LNCAP (cell line): ENCODE measurements around the gene GPC5.

Source experiments
- CTCF ChIP-seq: fragments of 450-650 bp; IDR thresholded peaks from 2 replicates; pipeline ENCODE4 v1.5.1; 2017; ENCODE audit warnings: mild to moderate bottlenecking

The GPC5 gene

DNA sequence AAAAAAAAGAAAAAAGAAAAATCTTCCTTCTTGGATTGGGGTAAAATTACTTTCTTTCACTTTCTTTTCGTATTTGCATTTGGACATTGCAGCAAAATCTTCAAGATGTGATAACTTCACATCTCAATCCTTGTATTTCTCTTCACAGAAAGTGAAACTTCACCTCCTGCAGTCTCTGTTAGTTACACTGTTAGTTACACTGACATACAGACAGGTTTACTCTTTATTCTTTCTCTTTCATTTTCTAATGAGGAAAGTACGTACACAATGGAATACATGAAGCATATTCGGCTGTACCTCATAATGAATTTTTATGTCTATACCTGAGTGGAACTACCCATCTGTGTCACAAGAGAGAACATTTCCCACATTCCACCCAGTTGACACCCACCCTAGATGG lies 1369.0 kb downstream of the GPC5 start:
- TF ChIP-seq CTCF: no peak

DNA sequence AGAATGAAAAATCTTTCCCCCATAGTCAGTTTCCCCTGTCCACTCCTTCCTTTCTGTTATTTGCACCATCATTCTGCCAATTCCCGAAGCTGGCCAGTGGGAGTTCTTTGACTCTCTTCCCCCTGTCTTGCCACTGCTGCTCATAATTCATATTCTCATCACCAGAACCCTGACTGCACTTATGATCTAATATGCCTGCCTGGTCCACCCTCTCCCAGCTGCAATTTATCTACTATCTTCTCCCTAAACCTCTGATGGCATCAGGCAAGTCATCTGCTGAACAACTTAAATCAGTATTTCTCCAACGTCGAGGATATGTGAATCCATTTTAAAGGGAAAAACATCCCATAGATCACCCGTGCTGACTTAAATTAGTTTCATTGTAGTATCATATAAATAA lies 1370.2 kb downstream of the GPC5 start:
- no peak for TF ChIP-seq CTCF

- TF ChIP-seq CTCF: no peak
These were observed 1370.6 kb downstream of the GPC5 start for GRCh38 chr13:92769046-92769445.

- no peak for TF ChIP-seq CTCF
These were observed 1377.2 kb downstream of the GPC5 start for GRCh38 chr13:92775658-92776057.

GRCh38 chr13:92781965-92782690 lies 1383.7 kb downstream of the GPC5 start:
- TF ChIP-seq CTCF: no peak

DNA sequence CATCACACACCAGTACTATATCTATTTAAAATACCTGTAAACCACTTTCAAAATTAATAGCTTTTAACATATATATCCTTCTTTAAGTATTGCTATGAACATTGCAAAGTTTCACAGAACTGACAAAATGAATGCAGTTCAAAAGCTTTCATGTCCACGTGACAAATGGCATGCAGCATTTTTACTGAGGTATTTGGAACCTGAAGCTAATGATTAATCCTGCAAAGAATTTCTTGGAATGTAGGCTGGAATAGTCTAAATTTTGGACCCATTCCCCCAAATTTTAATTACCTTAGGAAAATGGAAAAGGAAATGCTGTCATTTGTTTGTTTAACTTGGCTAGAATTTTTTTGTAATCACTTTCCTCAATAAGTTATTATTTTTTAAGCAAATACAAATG lies 1404.4 kb downstream of the GPC5 start:
- TF ChIP-seq CTCF: no peak

- TF ChIP-seq CTCF: no peak
These were observed 1405.9 kb downstream of the GPC5 start for GRCh38 chr13:92804346-92804745.

DNA sequence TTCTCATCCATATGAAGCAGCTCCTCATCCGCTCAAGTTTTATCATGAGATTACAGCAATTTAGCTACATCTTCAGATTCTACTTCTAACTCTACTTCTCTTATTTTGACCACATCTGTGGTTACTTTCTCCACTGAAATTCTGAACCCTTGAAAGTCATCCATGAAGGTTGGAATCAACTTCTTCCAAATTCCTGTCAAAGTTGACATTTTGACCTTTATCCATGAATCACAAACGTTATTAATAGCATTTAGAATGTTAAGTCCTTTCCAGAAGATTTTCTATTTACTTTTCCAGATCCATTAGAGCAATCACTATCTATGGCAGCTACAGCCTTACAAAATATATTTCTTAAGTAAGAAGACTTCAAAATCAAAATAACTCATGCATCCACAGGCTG lies 1406.5 kb downstream of the GPC5 start:
- TF ChIP-seq CTCF: no peak
